SK-N-SH (cell line): ENCODE results near the gene SGSM2. TPM values are rescaled to one million over a fixed set of nuclear protein-coding genes. Genes with fewer than 3 reads are reported as not detected.

Experiments
- CTCF ChIA-PET: fragments of 300-600, 350-600 bp; formaldehyde crosslinking; extraction: SDS; loops from one replicate; lab custom pipeline; 2021; lab: Yijun Ruan, JAX
- POLR2A ChIA-PET: fragments of 350-600 bp; sonication (Branson Sonifier 250); formaldehyde crosslinking; extraction: SDS; loops from one replicate; lab custom pipeline; 2020; ENCODE audit warnings: antibody characterized with exemption, inconsistent platforms; lab: Yijun Ruan, JAX
- DNase-seq: peaks from one replicate; pipeline ENCODE4 v3.0.0; 2012
- H2AFZ ChIP-seq: fragments of 200-600 bp; sonication (generic); 2 replicates; pipeline ENCODE4 v1.8.1; 2016; ENCODE audit warnings: antibody characterized with exemption, mild to moderate bottlenecking, low read depth
- H3F3A ChIP-seq: fragments of 200-600 bp; sonication (generic); replicated peaks from 2 replicates; pipeline ENCODE3; 2016; ENCODE audit warnings: antibody characterized with exemption, mild to moderate bottlenecking; ENCODE audit not compliant: insufficient read depth
- H3K27ac ChIP-seq, 2 experiments: fragments of 200-500 bp in 1 of 2; fragments of 200-600 bp in 1 of 2; sonication (Bioruptor generic) in 1 of 2; sonication (generic), shearing (Covaris generic) in 1 of 2; 2 replicates each; pipeline versions ENCODE4 v1.5.1 to v1.6.1; 2014 to 2016; ENCODE audit warnings: low read depth in 2 of 2, inconsistent platforms in 1 of 2, low read length in 1 of 2, mild to moderate bottlenecking in 1 of 2, mixed read lengths in 1 of 2
- H3K27me3 ChIP-seq: fragments of 200-600 bp; sonication (generic), shearing (Covaris generic); 2 replicates; pipeline ENCODE4 v1.6.1; 2016; ENCODE audit warnings: mixed run types; ENCODE audit not compliant: insufficient read depth
- H3K36me3 ChIP-seq, 2 experiments: fragments of 200-500 bp in 1 of 2; fragments of 200-600 bp in 1 of 2; sonication (Bioruptor generic) in 1 of 2; sonication (generic) in 1 of 2; replicated peaks in 1 of 2; 2 replicates each; pipeline versions ENCODE3 to v1.5.1; 2014 to 2016; ENCODE audit warnings: low read length in 1 of 2, mild to moderate bottlenecking in 1 of 2; ENCODE audit not compliant: insufficient read depth in 2 of 2, control insufficient read depth in 1 of 2
- H3K4me1 ChIP-seq, 2 experiments: fragments of 200-500 bp in 1 of 2; fragments of 200-600 bp in 1 of 2; sonication (Bioruptor generic) in 1 of 2; sonication (generic), shearing (Covaris generic) in 1 of 2; 2 replicates each; pipeline versions ENCODE4 v1.5.1 to v1.6.1; 2014 to 2016; ENCODE audit warnings: low read depth in 1 of 2, low read length in 1 of 2, mixed run types in 1 of 2; ENCODE audit not compliant: insufficient read depth in 2 of 2, control insufficient read depth in 1 of 2
- H3K4me2 ChIP-seq: fragments of 200-600 bp; sonication (generic), shearing (Covaris generic); 2 replicates; pipeline ENCODE4 v1.6.1; 2017; ENCODE audit warnings: mixed run types
- H3K4me3 ChIP-seq, 2 experiments: fragments of 200-500 bp in 1 of 2; fragments of 200-600 bp in 1 of 2; sonication (Bioruptor generic) in 1 of 2; sonication (generic), shearing (Covaris generic) in 1 of 2; 2 replicates each; pipeline versions ENCODE4 v1.5.1 to v1.8.1; 2014 to 2016; ENCODE audit warnings: low read depth in 2 of 2, inconsistent platforms in 1 of 2, low read length in 1 of 2, mild to moderate bottlenecking in 1 of 2, mixed read lengths in 1 of 2, moderate library complexity in 1 of 2
- H3K79me2 ChIP-seq: fragments of 200-600 bp; sonication (generic); 2 replicates; pipeline ENCODE4 v1.8.1; 2017; ENCODE audit warnings: mild to moderate bottlenecking; ENCODE audit not compliant: insufficient read depth
- H3K9ac ChIP-seq: fragments of 200-600 bp; sonication (generic); 2 replicates; pipeline ENCODE4 v1.6.1; 2017; ENCODE audit warnings: mixed run types
- H3K9me2 ChIP-seq: fragments of 200-600 bp; sonication (generic); 2 replicates; pipeline ENCODE4 v1.6.1; 2017; ENCODE audit warnings: mixed run types
- H3K9me3 ChIP-seq: fragments of 200-600 bp; sonication (generic); 2 replicates; pipeline ENCODE4 v1.6.1; 2017; ENCODE audit warnings: mixed run types, mild to moderate bottlenecking, moderate library complexity
- H4K20me1 ChIP-seq: fragments of 200-600 bp; sonication (generic); 2 replicates; pipeline ENCODE4 v1.6.1; 2017; ENCODE audit warnings: mild to moderate bottlenecking, mixed run types; ENCODE audit not compliant: insufficient read depth
- ELF1 ChIP-seq: IDR thresholded peaks from 2 replicates; pipeline ENCODE4 v1.4.0; 2012
- EP300 ChIP-seq, 2 experiments: IDR thresholded peaks; 2 replicates each; pipeline versions ENCODE4 v1.4.0 to v1.6.1; 2012; ENCODE audit warnings: borderline replicate concordance in 1 of 2, low read depth in 1 of 2, low read length in 1 of 2
- FOXJ3 ChIP-seq: sonication (generic); formaldehyde crosslinking; IDR thresholded peaks from 2 replicates; pipeline ENCODE4 v1.5.1; 2020; ENCODE audit warnings: mild to moderate bottlenecking, missing genetic modification reagents
- GABPA ChIP-seq: IDR thresholded peaks from 2 replicates; pipeline ENCODE4 v1.4.0; 2012; ENCODE audit warnings: low read depth, mild to moderate bottlenecking
- GATA2 ChIP-seq: sonication (generic); formaldehyde crosslinking; IDR thresholded peaks from 2 replicates; pipeline ENCODE4 v1.5.0; 2020; ENCODE audit warnings: mild to moderate bottlenecking, missing genetic modification reagents
- JUND ChIP-seq: IDR thresholded peaks from 2 replicates; pipeline ENCODE4 v1.4.0; 2012
- RAD21 ChIP-seq: IDR thresholded peaks from 2 replicates; pipeline ENCODE4 v1.6.1; 2012; ENCODE audit warnings: mild to moderate bottlenecking, low read length
- RCOR1 ChIP-seq: fragments of 150-350 bp; IDR thresholded peaks from 2 replicates; pipeline ENCODE4 v1.6.1; 2017; ENCODE audit warnings: antibody characterized with exemption, low read length
- SMC3 ChIP-seq: IDR thresholded peaks from 2 replicates; pipeline ENCODE4 v1.6.1; 2012; ENCODE audit warnings: low read depth, low read length, improper control_type of control experiment
- TAF1 ChIP-seq: IDR thresholded peaks from 2 replicates; pipeline ENCODE4 v1.6.1; 2012; ENCODE audit warnings: low read depth, mild to moderate bottlenecking, low read length, moderate library complexity, borderline replicate concordance
- TEAD4 ChIP-seq: IDR thresholded peaks from 2 replicates; pipeline ENCODE4 v1.4.0; 2012; ENCODE audit warnings: mild to moderate bottlenecking, borderline replicate concordance; ENCODE audit not compliant: insufficient read depth
- WGBS: methylation state at CpG from one replicate; pipeline ENCODE4 v1.1.6; 2017; ENCODE audit warnings: low lambda C conversion rate; 5-methylcytosine and 5-hydroxymethylcytosine counted together
- polyA plus RNA-seq, 3 experiments: library from polyadenylated mRNA; depleted of rRNA; stranded (reverse); fragments of >200 nt; gene quantifications; 2 replicates each; pipeline ENCODE4 v1.2.3, GENCODE V29; 2012
- TF ChIP-seq, protein P1 (sequence below): fragments of 150-350 bp; IDR thresholded peaks from 2 replicates; pipeline ENCODE4 v1.6.1; 2016; ENCODE audit warnings: mild to moderate bottlenecking, low read depth, low read length
- TF ChIP-seq, protein P2 (sequence below): fragments of 200-600 bp; sonication (generic); IDR thresholded peaks from 2 replicates; pipeline ENCODE4 v1.6.1; 2017; ENCODE audit warnings: antibody characterized with exemption, mild to moderate bottlenecking, moderate library complexity
- TF ChIP-seq, protein P3 (sequence below): IDR thresholded peaks from 2 replicates; pipeline ENCODE4 v1.4.0; 2012; ENCODE audit warnings: low read depth
- TF ChIP-seq, protein P4 (sequence below): fragments of 150-350 bp; IDR thresholded peaks from 2 replicates; pipeline ENCODE4 v1.6.1; 2017; ENCODE audit warnings: antibody characterized with exemption, low read length, low read depth, borderline replicate concordance
- TF ChIP-seq, protein P5 (sequence below): IDR thresholded peaks from 2 replicates; pipeline ENCODE4 v1.6.1; 2012; ENCODE audit warnings: mild to moderate bottlenecking, low read depth, low read length, moderate library complexity
- TF ChIP-seq, protein P6 (sequence below): IDR thresholded peaks from 2 replicates; pipeline ENCODE4 v1.4.0; 2012; ENCODE audit warnings: low read depth, borderline replicate concordance

The SGSM2 gene
- polyA plus RNA-seq, 1 of the 3 experiments (the other 2 are of a cell fraction), result 85.9 TPM

DNA sequence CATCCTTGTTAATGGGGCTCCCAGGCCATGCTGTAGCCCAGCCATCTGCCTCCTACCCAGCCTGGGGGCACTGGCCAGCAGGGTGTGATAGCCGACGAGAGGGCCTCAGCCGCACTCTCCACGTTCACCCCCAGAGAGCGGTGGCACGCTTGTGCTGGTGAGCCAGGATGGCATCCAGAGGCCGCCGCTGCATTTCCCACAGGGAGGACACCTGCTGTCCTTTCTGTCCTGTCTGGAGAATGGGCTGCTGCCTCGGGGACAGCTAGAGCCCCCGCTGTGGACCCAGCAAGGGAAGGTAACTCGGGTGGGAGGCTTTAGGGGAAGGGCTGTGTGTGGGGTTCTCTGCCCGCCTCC is 27.4 kb downstream of the SGSM2 start:
- no peak overlapping the region for H3K9ac ChIP-seq
- POLR2A ChIA-PET, result no interaction called here
- H3F3A ChIP-seq, result no peaks in the 10 kb centered on the region
- H3K79me2 ChIP-seq, result no peaks in the 10 kb centered on the region
- CTCF ChIA-PET, result interaction anchor here (7.5 to 26.4 kb wide), 3 partner anchors 12 to 44 kb away, joined by 59 to 654 read pairs (median 88); partner anchors contain the start of gene MNT
- no peaks in the 10 kb centered on the region for H3K9me2 ChIP-seq
- H3K27me3 ChIP-seq, result no peaks in the 10 kb centered on the region
- H3K36me3 ChIP-seq, result peaks cover 0 to 60% of the 10 kb centered on the region in 2 experiments
- H2AFZ ChIP-seq, result no peak overlapping the region
- no peak overlapping the region for H3K4me3 ChIP-seq
- H3K4me2 ChIP-seq, result no peak overlapping the region
- TF ChIP-seq, protein P1, sequence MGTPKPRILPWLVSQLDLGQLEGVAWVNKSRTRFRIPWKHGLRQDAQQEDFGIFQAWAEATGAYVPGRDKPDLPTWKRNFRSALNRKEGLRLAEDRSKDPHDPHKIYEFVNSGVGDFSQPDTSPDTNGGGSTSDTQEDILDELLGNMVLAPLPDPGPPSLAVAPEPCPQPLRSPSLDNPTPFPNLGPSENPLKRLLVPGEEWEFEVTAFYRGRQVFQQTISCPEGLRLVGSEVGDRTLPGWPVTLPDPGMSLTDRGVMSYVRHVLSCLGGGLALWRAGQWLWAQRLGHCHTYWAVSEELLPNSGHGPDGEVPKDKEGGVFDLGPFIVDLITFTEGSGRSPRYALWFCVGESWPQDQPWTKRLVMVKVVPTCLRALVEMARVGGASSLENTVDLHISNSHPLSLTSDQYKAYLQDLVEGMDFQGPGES, result no peak
- no peak for TF ChIP-seq RAD21
- H4K20me1 ChIP-seq, result peaks cover 6% of the 10 kb centered on the region
- peaks cover 0 to 2% of the 10 kb centered on the region in 2 experiments; a peak in 2 of 4 replicates for H3K4me1 ChIP-seq
- H3K27ac ChIP-seq, result no peak overlapping the region
- WGBS, result 87% methylated on average over 10 of the region's 12 CpGs
- no peak for DNase-seq
- no peaks in the 10 kb centered on the region for H3K9me3 ChIP-seq

DNA sequence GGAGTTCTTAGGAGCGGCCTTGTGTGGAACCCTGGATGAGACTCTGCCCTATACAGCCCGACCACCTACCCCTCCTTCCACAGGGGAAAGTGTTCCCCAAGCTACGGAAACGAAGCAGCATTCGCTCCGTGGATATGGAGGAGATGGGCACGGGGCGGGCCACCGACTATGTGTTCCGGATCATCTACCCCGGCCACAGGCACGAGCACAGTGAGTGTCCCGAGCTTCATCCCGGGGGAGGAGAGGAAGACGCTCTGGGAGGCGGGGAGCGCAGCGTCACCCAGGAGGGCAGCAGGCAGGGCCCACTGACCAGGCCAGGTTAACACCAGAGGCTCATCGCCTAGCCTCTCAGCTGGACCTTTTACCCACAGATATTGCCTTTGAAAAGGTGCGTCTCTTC is 27.8 kb downstream of the SGSM2 start:
- no peaks in the 10 kb centered on the region for H3K9me3 ChIP-seq
- no peaks in the 10 kb centered on the region for H3K9me2 ChIP-seq
- WGBS, result 97% methylated on average over 17 of the region's 20 CpGs
- H3K4me1 ChIP-seq, result no peaks in the 10 kb centered on the region; a peak in 1 of 4 replicates
- CTCF ChIA-PET, result interaction anchor here (7.5 to 26.4 kb wide), 3 partner anchors 13 to 44 kb away, joined by 59 to 654 read pairs (median 88); partner anchors contain the start of gene MNT
- no peak for DNase-seq
- no peaks in the 10 kb centered on the region for H3K79me2 ChIP-seq
- peaks cover 2% of the 10 kb centered on the region; the same call in 1 of the 2 replicates for H4K20me1 ChIP-seq
- H2AFZ ChIP-seq, result no peak overlapping the region
- no peak overlapping the region for H3K4me2 ChIP-seq
- H3K9ac ChIP-seq, result no peak overlapping the region
- H3K27me3 ChIP-seq, result no peaks in the 10 kb centered on the region
- POLR2A ChIA-PET, result no interaction called here
- peaks cover 0 to 62% of the 10 kb centered on the region in 2 experiments for H3K36me3 ChIP-seq
- no peaks in the 10 kb centered on the region for H3F3A ChIP-seq
- no peak overlapping the region for H3K27ac ChIP-seq
- no peak overlapping the region for H3K4me3 ChIP-seq
- TF ChIP-seq TEAD4 (no peak), JUND (no peak), SMC3 (no peak), GABPA (no peak), TAF1 (no peak), RCOR1 (no peak), FOXJ3 (CRISPR knock-in tag) (no peak), ELF1 (no peak), EP300 (IDR thresholded peaks at IDR 0.05; ENCODE audit: borderline replicate concordance in 1 of 2, low read depth in 1 of 2, low read length in 1 of 2) (no peak), GATA2 (CRISPR knock-in tag) (no peak)
- TF ChIP-seq, protein P2, sequence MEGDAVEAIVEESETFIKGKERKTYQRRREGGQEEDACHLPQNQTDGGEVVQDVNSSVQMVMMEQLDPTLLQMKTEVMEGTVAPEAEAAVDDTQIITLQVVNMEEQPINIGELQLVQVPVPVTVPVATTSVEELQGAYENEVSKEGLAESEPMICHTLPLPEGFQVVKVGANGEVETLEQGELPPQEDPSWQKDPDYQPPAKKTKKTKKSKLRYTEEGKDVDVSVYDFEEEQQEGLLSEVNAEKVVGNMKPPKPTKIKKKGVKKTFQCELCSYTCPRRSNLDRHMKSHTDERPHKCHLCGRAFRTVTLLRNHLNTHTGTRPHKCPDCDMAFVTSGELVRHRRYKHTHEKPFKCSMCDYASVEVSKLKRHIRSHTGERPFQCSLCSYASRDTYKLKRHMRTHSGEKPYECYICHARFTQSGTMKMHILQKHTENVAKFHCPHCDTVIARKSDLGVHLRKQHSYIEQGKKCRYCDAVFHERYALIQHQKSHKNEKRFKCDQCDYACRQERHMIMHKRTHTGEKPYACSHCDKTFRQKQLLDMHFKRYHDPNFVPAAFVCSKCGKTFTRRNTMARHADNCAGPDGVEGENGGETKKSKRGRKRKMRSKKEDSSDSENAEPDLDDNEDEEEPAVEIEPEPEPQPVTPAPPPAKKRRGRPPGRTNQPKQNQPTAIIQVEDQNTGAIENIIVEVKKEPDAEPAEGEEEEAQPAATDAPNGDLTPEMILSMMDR, result no peak
- TF ChIP-seq, protein P1, result no peak
- TF ChIP-seq, protein P3, sequence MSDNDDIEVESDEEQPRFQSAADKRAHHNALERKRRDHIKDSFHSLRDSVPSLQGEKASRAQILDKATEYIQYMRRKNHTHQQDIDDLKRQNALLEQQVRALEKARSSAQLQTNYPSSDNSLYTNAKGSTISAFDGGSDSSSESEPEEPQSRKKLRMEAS, result no peak
- TF ChIP-seq, protein P4, sequence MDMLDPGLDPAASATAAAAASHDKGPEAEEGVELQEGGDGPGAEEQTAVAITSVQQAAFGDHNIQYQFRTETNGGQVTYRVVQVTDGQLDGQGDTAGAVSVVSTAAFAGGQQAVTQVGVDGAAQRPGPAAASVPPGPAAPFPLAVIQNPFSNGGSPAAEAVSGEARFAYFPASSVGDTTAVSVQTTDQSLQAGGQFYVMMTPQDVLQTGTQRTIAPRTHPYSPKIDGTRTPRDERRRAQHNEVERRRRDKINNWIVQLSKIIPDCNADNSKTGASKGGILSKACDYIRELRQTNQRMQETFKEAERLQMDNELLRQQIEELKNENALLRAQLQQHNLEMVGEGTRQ, result no peak
- TF ChIP-seq, protein P5, sequence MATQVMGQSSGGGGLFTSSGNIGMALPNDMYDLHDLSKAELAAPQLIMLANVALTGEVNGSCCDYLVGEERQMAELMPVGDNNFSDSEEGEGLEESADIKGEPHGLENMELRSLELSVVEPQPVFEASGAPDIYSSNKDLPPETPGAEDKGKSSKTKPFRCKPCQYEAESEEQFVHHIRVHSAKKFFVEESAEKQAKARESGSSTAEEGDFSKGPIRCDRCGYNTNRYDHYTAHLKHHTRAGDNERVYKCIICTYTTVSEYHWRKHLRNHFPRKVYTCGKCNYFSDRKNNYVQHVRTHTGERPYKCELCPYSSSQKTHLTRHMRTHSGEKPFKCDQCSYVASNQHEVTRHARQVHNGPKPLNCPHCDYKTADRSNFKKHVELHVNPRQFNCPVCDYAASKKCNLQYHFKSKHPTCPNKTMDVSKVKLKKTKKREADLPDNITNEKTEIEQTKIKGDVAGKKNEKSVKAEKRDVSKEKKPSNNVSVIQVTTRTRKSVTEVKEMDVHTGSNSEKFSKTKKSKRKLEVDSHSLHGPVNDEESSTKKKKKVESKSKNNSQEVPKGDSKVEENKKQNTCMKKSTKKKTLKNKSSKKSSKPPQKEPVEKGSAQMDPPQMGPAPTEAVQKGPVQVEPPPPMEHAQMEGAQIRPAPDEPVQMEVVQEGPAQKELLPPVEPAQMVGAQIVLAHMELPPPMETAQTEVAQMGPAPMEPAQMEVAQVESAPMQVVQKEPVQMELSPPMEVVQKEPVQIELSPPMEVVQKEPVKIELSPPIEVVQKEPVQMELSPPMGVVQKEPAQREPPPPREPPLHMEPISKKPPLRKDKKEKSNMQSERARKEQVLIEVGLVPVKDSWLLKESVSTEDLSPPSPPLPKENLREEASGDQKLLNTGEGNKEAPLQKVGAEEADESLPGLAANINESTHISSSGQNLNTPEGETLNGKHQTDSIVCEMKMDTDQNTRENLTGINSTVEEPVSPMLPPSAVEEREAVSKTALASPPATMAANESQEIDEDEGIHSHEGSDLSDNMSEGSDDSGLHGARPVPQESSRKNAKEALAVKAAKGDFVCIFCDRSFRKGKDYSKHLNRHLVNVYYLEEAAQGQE, result no peak
- TF ChIP-seq, protein P6, sequence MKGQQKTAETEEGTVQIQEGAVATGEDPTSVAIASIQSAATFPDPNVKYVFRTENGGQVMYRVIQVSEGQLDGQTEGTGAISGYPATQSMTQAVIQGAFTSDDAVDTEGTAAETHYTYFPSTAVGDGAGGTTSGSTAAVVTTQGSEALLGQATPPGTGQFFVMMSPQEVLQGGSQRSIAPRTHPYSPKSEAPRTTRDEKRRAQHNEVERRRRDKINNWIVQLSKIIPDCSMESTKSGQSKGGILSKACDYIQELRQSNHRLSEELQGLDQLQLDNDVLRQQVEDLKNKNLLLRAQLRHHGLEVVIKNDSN, result no peak
